GM12891 (cell line): Measurements from ENCODE around the gene DNAJC10.

ENCODE experiments used
- POU2F2 ChIP-seq: IDR thresholded peaks from 2 replicates; pipeline ENCODE4 v1.6.1; 2011; ENCODE audit warnings: low read depth, mild to moderate bottlenecking, control low read depth, low read length, moderate library complexity
- TAF1 ChIP-seq: IDR thresholded peaks from 2 replicates; pipeline ENCODE4 v1.6.1; 2011; ENCODE audit warnings: low read depth, low read length, control low read depth

DNA sequence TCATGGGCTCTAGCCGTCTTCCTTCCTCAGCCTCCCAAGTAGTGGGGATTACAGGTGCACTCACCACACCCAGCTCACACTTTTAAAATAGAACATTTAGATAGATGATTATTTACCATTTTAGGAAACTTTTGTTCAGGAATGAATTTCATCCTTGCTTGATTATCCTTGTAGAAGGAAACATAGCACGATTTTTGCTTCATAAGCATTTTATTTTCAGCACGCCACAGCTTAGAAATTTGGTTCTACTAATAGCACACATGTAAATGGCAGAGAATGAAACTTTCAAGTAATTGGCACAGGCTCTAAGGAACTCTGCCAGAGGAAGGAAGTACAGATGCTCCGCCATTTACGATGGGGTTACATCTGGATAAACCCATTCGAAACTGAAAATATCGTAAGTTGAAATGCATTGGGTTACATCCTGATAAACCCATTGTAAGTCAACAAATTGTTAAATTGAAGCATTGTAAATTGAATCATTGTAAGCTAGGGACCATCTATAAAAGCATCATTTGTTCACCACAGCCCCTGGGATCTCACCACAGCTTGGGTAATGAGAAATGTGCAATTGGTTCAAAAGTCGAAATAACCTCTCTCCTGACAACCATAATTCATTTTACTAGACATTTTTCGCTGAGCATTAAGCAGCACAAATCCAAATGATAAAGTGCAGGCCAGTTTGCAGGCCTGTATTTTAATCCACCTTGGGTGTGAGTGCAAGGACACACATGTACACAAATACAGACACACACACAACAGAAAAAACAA is 117.2 kb downstream of the DNAJC10 start:
- TF ChIP-seq POU2F2 (no peak), TAF1 (no peak)
